H4 (cell line): ENCODE results near the gene ARL15. TPM values are rescaled to one million over a fixed set of nuclear protein-coding genes. Genes with fewer than 3 reads are reported as not detected.

ENCODE experiments used
- DNase-seq: peaks from one replicate; pipeline ENCODE4 v3.0.0-alpha.2; 2015; ENCODE audit warnings: low spot score
- total RNA-seq: library from RNA; depleted of rRNA; stranded (reverse); fragments of >200 nt; shearing (Covaris generic); gene quantifications from 2 replicates; pipeline ENCODE4 v1.2.3, GENCODE V29; 2014

ARL15 gene
- total RNA-seq, 1 experiment from 2014 or later: 15.3 TPM

DNA sequence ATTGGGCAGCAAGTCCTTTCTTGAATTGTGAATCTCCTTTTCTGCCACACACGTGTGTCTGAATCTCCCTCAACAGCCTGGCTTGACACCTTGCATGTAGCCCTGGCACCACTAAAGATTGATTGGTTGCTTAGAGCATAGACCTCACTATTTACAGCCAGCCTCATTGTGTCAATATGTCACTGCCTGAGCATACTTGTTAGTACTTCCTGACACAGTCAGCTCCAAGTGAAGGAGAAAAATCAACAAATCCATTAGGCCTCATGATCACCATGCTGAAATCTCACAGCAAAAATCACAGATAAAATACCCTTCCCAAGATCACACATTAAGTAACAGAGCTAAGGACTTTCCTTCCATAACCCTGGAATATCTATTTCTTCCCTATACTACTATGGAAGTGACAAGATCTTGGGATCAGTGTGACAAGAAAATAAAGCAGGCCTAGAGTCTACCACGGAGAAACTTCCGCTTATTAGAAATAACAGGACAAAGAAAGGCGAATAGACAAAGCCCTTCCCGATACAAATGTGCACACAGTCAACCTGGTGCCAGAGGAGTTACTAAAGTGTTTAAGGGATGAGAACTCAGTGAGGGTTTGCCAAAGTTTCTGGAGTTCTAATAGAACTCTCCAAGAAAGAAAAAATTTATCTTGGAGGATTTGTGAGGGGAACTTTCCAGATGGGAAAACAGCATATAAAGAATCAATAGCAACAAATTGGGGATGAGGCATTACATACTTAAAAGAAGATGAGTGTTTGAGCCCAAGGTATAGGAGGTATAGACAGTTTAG lies 5.6 kb upstream of the ARL15 start:
- DNase-seq: no peak

GRCh38 chr5:54313311-54314270 lies 3.2 kb upstream of the ARL15 start:
- DNase-seq: no peak

- no peak for DNase-seq
These were observed 2.1 kb upstream of the ARL15 start for GRCh38 chr5:54312499-54312898.

DNA sequence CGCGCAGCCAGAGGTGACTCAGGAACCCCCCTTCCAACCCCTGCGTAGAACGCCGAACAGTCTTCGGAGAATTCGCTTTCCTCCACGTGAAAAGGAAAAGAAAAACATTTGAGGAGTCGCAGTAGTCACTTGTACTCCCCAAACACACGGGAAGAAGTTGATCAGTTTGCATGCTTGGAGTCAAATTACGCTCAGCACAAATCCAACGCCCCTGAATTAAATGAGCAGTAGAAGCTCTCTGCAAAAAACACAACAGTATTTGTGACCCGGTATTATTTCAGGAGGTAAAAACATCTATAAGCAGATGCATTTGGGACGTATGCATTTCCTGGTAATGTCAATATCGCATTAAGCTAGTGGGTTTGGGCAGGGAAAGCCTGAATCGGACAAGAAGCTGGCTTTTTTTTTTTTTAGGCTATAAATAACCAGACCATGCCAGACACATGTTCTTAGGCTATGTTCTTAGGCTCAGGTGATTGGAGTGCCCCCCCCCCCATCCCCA lies 854 bp upstream of the ARL15 start:
- DNase-seq: no peak

GRCh38 chr5:54309691-54310432 lies 511 bp downstream of the ARL15 start:
- DNase-seq: peak; percentile 13

- no peak for DNase-seq
These were observed 1.1 kb downstream of the ARL15 start for GRCh38 chr5:54309276-54309675.

DNA sequence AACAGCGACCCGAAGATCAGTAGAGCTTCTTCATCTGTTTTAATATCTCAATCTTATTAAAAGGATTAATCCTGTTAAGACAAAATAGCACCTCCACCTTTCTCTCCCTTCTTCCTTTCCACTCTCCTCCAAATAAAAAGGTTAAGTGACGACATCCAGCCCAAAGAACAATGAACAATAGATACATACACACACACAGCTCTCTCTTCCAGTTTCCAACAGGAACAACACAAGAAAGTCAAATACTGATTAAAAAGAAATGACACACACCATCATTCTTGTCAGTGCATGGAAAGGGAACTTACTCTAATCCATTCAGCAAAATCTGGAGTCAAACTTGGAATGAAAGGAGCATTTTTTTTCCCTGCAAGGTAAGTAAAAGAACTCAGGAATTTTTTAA lies 2.8 kb downstream of the ARL15 start:
- DNase-seq: no peak

GRCh38 chr5:54306893-54307292 lies 3.5 kb downstream of the ARL15 start:
- DNase-seq: no peak

GRCh38 chr5:54305737-54306136 lies 4.6 kb downstream of the ARL15 start:
- no peak for DNase-seq

- no peak for DNase-seq
These were observed 6.3 kb downstream of the ARL15 start for GRCh38 chr5:54304040-54304439.

- peak; percentile 33 for DNase-seq
These were observed 8.1 kb downstream of the ARL15 start for GRCh38 chr5:54302267-54302687.

- no peak for DNase-seq
These were observed 8.5 kb downstream of the ARL15 start for GRCh38 chr5:54301849-54302248.

GRCh38 chr5:54301220-54301619 lies 9.2 kb downstream of the ARL15 start:
- no peak for DNase-seq

GRCh38 chr5:54298947-54299346 lies 11.4 kb downstream of the ARL15 start:
- no peak for DNase-seq

GRCh38 chr5:54296386-54296785 lies 14.0 kb downstream of the ARL15 start:
- DNase-seq: no peak

GRCh38 chr5:54295651-54296276 lies 14.6 kb downstream of the ARL15 start:
- no peak for DNase-seq

DNA sequence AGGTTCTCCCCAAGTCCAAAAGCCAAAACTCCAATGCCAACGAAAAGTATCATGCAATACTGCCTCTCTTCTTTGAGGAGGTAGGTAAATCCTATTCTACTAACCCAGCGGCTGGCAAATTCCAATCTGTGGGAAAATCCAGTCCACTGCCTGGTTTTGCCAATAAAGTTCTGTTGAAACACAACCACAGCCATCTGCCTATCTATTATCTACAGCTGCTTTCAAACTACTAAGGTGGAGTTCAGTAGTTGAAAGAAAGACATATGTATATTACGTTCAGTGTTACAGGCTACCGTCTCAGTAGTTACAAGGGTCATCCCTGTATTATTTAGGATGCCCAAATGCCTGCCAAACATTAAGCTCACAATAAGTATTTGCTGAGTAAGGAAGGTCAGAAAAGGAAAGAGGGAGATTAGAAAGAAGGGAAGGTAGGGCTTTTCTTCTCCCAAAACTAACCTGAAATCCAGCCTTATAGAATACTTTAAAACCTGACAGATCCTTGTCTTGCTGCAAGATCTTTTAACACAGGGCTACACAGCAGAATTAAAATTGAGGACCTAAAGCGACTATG lies 16.2 kb downstream of the ARL15 start:
- no peak for DNase-seq

GRCh38 chr5:54292866-54293265 lies 17.5 kb downstream of the ARL15 start:
- DNase-seq: no peak

DNA sequence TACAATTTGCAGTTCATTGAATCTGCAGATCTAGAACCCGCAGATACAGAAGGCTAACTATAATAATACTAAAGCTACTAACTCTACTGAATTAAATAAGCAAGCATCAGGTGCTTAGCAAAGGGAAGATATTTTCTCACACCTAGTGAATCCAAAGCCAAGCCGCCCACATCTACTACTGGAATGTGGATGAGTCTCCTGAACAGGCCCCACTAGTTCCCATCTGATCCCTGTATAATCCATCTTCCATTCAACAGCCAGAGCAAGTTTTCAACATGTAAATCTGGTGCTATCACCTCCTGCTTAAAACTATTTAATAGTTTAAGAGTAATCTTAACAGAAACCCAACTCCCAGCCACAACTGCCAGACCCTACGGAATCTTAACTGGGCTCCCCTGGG lies 18.9 kb downstream of the ARL15 start:
- no peak for DNase-seq

DNA sequence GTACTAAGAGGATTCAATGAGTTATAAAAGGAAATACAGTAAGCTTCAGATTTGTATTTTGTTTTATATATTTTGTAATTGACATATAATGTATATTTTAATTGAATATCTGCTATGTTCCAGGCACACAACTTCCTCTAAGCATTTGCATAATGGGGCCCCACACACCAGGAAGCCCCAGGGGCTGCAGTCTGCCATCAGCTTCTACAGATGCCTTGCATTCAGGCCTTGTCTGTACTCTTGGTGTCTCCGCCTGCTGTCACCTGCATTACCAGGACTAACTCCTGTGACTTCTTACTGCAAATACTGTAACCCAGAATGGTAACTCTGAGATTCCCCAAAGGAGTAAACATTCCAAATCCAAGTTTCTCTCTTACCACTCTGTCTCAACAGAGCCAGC lies 20.6 kb downstream of the ARL15 start:
- DNase-seq: no peak
